Activated T-cell treated with anti-CD3 and anti-CD28 coated beads, Interleukin-2, amount 50 U/mL, for 4 hours (primary cell): ENCODE measurements around the gene ALKBH5. TPM values are rescaled to one million over a fixed set of nuclear protein-coding genes. Genes with fewer than 3 reads are reported as not detected.

Experiments used
- ATAC-seq, 2 donors: fragments of 200-7000 bp; cut with Tn5 transposase; one replicate each; pipeline ENCODE4 v1.10.0; 2021
- DNase-seq: peaks from one replicate; pipeline ENCODE4 v3.0.0-alpha.2; 2020
- H3K27me3 Mint-ChIP-seq: one replicate; pipeline ENCODE4 v1.8.0; 2021; ENCODE audit warnings: low read depth, mixed read lengths
- H3K36me3 Mint-ChIP-seq: one replicate; pipeline ENCODE4 v1.8.0; 2022; ENCODE audit warnings: mixed read lengths; ENCODE audit not compliant: insufficient read depth
- H3K4me1 Mint-ChIP-seq: one replicate; pipeline ENCODE4 v1.8.0; 2021; ENCODE audit warnings: low read depth, mixed read lengths
- H3K4me3 Mint-ChIP-seq: one replicate; pipeline ENCODE4 v1.8.0; 2021; ENCODE audit warnings: mild to moderate bottlenecking, moderate library complexity, mixed read lengths
- H3K9me3 Mint-ChIP-seq: one replicate; pipeline ENCODE4 v1.8.0; 2021; ENCODE audit warnings: mixed read lengths
- total RNA-seq, 3 donors: library from RNA; stranded (reverse); gene quantifications; one replicate each; pipeline ENCODE4 v1.2.1, GENCODE V29; 2021

ALKBH5 gene
- total RNA-seq, 3 donors from 2014 or later: 112 to 120 (median 114) TPM

DNA sequence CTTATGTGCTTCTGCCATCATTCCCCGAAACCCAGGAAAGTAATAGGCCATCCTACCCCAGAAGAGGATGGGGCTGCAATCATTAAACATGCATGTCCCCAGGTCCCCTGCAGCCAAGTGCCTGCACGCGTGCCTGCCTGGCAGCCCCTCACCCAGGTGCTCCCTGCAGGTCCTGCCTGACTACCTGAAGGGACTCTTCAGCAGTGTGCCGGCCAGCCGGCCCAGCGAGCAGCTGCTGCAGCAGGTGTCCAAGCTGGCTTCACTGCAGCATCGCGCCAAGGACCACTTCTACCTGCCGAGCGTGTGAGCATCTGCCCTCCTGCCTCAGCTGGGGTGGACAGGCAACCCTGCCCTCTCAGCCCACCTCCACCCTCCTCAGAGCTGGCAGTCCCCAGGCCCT lies 16.2 kb upstream of the ALKBH5 start:
- no peak for DNase-seq
- ATAC-seq: no peak
- H3K4me1 Mint-ChIP-seq: no peaks in the 10 kb centered on the region
- H3K36me3 Mint-ChIP-seq: no peaks in the 10 kb centered on the region
- no peaks in the 10 kb centered on the region for H3K9me3 Mint-ChIP-seq
- H3K4me3 Mint-ChIP-seq: no peak overlapping the region
- no peaks in the 10 kb centered on the region for H3K27me3 Mint-ChIP-seq

DNA sequence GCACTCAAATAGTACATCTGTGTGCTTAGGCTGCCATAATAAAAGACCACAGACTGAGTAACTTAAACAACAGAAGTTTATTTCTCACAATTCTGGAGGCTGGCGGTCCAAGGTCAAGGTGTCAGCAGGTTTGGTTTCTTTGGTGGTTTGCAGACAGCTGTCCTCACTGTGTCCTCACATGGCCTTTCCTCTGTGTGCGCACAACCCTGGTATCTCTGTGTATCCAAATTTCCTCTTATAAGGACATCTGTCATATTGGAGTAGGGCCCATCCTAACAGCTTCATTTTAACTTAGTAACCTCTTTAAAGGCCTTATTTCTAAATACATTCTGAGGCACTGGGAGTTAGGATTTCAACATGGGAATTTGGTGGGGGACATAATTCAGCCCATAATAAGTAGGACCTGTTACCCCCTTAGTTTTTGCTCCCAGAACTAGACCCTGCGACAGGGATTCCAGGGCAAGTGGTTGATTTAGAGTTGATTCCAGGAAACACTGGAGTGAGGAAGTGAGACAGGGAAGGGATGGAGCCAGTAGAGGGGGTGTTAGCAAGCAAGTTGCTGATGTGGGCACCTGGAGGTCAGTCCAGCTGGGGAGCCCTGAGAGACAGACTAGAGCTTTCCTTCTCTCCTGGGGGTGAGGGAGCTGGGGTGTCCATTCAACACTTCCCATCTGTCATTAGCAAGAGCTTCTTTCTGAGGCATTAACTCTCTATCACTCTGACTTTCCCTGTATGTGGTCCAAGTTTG lies 10.9 kb upstream of the ALKBH5 start:
- no peaks in the 10 kb centered on the region for H3K9me3 Mint-ChIP-seq
- H3K36me3 Mint-ChIP-seq: no peaks in the 10 kb centered on the region
- no peaks in the 10 kb centered on the region for H3K27me3 Mint-ChIP-seq
- H3K4me3 Mint-ChIP-seq: no peak overlapping the region
- no peak for ATAC-seq
- DNase-seq: no peak
- H3K4me1 Mint-ChIP-seq: no peaks in the 10 kb centered on the region

DNA sequence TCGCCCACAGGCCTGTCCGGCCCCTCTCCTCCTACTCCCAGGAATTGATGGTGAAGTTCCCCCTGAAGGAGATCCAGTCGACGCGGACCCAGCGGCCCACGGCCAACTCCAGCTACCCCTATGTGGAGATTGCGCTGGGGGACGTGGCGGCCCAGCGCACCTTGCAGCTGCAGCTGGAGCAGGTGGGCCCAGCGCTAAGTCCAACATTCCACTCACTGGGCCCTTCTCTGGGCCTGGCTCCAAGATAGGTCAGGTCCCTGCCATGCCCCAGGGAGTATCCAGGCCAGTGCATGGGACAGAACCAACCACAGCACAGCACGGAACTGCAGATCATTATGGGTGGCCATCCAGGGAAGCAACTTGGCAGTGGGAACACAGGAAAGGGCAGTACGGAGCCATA lies 9.9 kb upstream of the ALKBH5 start:
- DNase-seq: no peak
- ATAC-seq: no peak
- no peaks in the 10 kb centered on the region for H3K9me3 Mint-ChIP-seq
- H3K27me3 Mint-ChIP-seq: no peaks in the 10 kb centered on the region
- no peaks in the 10 kb centered on the region for H3K36me3 Mint-ChIP-seq
- no peaks in the 10 kb centered on the region for H3K4me1 Mint-ChIP-seq
- no peak overlapping the region for H3K4me3 Mint-ChIP-seq

DNA sequence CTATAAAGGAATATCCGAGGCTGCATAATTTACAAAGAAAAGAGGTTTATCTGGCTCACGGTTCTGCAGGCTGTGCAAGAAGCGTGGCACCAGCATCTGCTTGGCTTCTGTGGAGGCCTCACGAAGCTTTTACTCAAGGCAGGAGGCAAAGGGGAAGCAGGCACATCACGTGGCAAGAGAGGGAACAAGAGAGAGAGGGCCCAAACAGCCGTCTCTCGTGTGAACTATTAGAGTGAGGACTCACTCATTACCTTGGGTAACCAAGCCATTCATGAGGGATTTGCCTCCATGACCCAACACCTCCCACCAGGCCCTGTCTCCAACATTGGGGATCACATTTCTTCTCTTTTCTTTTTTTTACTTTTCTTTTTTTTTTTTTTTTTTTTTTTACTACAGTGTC lies 7.5 kb upstream of the ALKBH5 start:
- H3K36me3 Mint-ChIP-seq: no peaks in the 10 kb centered on the region
- DNase-seq (no peak), ATAC-seq (no peak)
- H3K4me1 Mint-ChIP-seq: peaks cover 12% of the 10 kb centered on the region
- no peak overlapping the region for H3K4me3 Mint-ChIP-seq
- no peaks in the 10 kb centered on the region for H3K9me3 Mint-ChIP-seq
- H3K27me3 Mint-ChIP-seq: no peaks in the 10 kb centered on the region

DNA sequence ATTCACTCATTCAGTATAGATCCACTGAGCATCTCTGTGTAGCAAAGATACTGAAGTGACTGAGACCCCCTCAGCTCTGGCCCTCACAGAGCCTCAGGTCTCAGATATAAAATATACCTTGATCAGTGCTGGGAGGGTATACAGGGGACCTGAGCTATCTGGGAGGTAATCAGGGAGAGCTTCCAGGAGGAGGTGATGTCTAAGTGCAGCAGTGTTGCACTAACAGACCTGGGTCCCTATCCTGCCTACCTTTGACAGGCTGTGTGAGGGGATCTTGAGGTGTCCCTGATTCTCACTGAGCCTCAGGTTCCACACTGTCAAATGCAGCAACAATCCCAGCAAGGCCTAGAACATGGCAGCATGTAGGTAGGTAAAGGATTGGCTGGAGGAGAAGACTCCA lies 6.5 kb upstream of the ALKBH5 start:
- Mint-ChIP-seq H3K36me3 (no peaks in the 10 kb centered on the region), H3K9me3 (no peaks in the 10 kb centered on the region), H3K4me3 (no peak overlapping the region), H3K4me1 (peaks cover 21% of the 10 kb centered on the region), H3K27me3 (no peaks in the 10 kb centered on the region)
- ATAC-seq (no peak), DNase-seq (no peak)

DNA sequence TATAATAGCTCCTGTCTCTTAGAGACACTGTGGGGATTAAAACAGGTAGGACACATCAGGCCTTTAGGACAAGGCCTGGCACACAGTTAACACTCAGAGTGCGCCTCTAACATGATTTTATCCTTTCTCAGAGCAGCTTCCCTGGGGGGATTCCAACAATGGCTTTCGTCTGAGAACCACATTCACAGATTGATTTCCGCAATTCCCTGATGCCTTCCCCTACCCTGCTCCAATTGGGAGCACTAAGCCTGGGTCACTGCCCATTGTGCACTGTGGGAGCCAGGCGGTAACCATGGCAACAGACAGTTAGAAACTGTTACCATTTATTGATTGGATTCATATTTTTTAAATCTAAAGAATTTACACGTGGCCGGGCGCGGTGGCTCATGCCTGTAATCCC lies 5.9 kb upstream of the ALKBH5 start:
- ATAC-seq: no peak
- Mint-ChIP-seq H3K9me3 (no peaks in the 10 kb centered on the region), H3K4me1 (peaks cover 27% of the 10 kb centered on the region), H3K36me3 (no peaks in the 10 kb centered on the region), H3K27me3 (no peaks in the 10 kb centered on the region), H3K4me3 (no peak overlapping the region)
- DNase-seq: no peak

DNA sequence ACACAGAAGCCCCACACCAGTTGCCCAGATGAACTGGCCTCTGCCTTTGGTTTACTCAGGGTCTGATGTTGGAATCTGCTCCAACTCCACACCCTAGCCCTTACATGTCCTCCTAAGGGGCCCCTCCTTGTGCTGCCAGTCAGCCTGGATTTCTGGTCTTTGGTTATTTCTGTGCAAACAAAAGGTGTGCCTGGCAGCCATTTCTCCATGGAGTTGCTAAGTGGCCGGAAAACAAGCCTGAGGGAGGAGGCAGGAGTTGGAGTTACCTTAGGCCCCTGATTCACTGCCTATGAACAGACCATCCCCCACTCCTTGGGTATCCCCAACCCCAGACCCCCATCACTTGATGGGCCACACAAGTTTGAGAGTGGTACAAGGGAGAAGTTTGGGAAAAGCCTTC lies 4.4 kb upstream of the ALKBH5 start:
- H3K4me1 Mint-ChIP-seq: peaks cover 28% of the 10 kb centered on the region
- ATAC-seq: no peak

DNA sequence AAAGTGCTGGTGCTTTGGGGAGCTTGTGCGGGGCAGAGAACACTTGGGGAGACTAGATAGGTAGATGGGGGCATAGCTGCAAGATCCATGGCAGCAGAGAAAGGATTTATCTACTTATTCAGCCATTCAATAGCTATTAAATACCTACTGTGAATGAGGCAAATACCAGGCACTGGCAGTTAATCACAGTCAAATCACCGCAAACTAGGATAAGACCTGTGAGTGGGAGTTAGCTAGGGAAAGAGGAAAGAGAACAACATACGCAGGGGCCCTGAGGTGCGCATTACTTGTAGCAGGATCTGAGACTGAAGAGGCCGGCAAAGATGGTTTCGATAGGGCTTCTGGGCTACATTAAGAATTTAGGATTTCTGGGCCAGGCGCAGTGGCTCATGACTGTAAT lies 3.8 kb upstream of the ALKBH5 start:
- Mint-ChIP-seq H3K36me3 (no peaks in the 10 kb centered on the region), H3K27me3 (no peaks in the 10 kb centered on the region), H3K9me3 (no peaks in the 10 kb centered on the region), H3K4me1 (peaks cover 29% of the 10 kb centered on the region), H3K4me3 (no peak overlapping the region)
- no peak for ATAC-seq
- no peak for DNase-seq

More for the DNA sequence above, 4.4 kb upstream of the ALKBH5 start:
- Mint-ChIP-seq H3K36me3 (no peaks in the 10 kb centered on the region), H3K4me3 (no peak overlapping the region), H3K27me3 (no peaks in the 10 kb centered on the region), H3K9me3 (no peaks in the 10 kb centered on the region)
- no peak for DNase-seq

DNA sequence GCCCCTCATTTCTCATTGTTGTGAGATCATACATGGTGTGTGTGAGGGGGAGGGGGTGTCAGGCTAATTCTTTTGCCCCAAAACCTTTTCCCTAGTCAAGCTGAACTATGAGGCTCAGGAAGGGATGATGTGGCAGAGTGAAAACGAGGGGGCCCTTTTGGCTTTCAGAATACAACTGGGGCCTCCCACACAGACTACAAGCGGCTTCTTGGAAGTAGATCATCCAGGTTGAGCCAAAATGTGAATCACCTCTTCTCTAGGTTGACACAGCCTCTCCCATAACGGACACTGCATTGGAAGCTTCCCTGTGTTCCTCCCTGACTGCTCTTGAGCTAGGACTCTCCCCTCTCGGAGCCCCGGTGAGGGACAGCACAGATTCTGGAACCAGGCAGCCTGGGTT lies 2.3 kb upstream of the ALKBH5 start:
- DNase-seq (no peak), ATAC-seq (peak; percentile 2 to 3)
- Mint-ChIP-seq H3K36me3 (peaks cover 8% of the 10 kb centered on the region), H3K4me3 (peak overlapping the region; percentile 97), H3K4me1 (peaks cover 41% of the 10 kb centered on the region), H3K9me3 (no peaks in the 10 kb centered on the region), H3K27me3 (no peaks in the 10 kb centered on the region)

DNA sequence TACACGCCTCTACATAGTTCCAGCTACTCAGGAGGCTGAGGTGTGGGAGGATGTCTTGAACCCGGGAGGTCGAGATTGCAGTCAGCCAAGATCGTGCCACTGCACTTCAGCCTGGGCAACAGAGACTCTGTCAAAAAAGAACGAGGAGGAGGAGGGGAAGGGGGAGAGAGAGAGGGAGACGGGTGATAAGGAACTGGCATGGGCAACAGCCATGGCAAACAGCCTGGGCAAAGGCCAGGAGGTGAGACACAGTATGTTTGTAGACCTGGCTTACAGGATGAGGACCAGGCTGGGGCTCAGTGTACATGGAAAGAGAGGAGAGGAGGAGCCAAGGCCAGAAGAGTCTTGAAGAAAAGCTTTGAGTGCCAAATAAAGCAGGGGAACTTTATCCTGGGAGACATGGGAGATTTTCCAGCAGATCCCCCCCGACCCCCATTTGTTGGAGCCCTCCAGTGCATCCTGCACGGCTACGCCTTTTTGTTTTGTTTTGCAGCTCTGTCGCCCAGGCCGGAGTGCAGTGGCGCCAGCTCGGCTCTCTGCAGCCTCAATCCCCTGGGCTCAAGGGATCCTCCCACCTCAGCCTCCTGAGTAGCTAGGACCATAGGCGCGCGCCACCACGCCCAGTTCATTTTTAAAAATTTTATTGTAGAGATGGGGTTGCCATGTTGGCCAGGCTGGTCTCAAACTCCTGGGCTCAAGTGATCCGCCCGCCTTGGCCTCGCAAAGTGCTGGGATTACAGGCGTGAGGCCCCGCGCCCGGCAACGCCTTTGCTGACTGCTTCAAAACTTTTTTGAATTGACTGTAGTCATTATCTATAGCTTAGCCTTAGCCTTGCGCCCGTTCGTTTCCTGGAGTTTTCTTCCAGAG lies 1.3 kb upstream of the ALKBH5 start:
- H3K36me3 Mint-ChIP-seq: peaks cover 12% of the 10 kb centered on the region
- peak overlapping the region; percentile 97 for H3K4me3 Mint-ChIP-seq

DNA sequence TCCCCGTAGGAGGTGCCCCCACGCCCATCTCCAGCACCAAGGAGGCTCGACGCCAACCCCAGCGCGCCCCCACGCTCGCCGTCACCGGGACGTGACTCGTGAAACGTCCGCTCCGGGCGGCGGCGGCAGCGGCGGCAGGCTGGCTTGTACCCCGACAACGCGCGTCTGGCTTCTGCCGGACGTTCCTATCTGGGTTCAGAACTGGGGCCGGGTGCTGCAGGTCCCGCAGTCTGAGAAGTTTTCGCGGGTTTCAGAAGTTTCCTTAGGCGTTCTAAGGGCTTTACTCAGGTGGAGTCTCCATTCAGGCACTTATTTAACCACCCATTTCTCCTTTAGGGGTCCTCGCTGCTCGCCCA lies 672 bp upstream of the ALKBH5 start:
- peaks cover 16% of the 10 kb centered on the region for H3K36me3 Mint-ChIP-seq
- ATAC-seq (peak; percentile 39 to 42), DNase-seq (peak; percentile 75)
- peaks cover 57% of the 10 kb centered on the region for H3K4me1 Mint-ChIP-seq
- no peaks in the 10 kb centered on the region for H3K9me3 Mint-ChIP-seq
- H3K27me3 Mint-ChIP-seq: no peaks in the 10 kb centered on the region
- H3K4me3 Mint-ChIP-seq: peak overlapping the region; percentile 97

More for the DNA sequence above, 1.3 kb upstream of the ALKBH5 start:
- ATAC-seq: no peak
- DNase-seq: no peak
- Mint-ChIP-seq H3K27me3 (no peaks in the 10 kb centered on the region), H3K4me1 (peaks cover 51% of the 10 kb centered on the region), H3K9me3 (no peaks in the 10 kb centered on the region)

DNA sequence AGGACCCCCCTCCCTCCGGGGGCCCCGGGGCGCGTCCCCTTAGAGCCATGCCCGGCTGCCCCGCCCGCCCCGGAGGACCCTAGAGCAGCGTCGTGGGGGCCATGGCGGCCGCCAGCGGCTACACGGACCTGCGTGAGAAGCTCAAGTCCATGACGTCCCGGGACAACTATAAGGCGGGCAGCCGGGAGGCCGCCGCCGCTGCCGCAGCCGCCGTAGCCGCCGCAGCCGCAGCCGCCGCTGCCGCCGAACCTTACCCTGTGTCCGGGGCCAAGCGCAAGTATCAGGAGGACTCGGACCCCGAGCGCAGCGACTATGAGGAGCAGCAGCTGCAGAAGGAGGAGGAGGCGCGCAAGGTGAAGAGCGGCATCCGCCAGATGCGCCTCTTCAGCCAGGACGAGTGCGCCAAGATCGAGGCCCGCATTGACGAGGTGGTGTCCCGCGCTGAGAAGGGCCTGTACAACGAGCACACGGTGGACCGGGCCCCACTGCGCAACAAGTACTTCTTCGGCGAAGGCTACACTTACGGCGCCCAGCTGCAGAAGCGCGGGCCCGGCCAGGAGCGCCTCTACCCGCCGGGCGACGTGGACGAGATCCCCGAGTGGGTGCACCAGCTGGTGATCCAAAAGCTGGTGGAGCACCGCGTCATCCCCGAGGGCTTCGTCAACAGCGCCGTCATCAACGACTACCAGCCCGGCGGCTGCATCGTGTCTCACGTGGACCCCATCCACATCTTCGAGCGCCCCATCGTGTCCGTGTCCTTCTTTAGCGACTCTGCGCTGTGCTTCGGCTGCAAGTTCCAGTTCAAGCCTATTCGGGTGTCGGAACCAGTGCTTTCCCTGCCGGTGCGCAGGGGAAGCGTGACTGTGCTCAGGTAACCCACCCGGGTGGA lies 759 bp downstream of the ALKBH5 start:
- DNase-seq (peak; percentile 71), ATAC-seq (peak; percentile 3 to 6)
- Mint-ChIP-seq H3K36me3 (peaks cover 23% of the 10 kb centered on the region), H3K9me3 (no peaks in the 10 kb centered on the region), H3K27me3 (no peaks in the 10 kb centered on the region), H3K4me3 (peak overlapping the region; percentile 97), H3K4me1 (peaks cover 69% of the 10 kb centered on the region)

DNA sequence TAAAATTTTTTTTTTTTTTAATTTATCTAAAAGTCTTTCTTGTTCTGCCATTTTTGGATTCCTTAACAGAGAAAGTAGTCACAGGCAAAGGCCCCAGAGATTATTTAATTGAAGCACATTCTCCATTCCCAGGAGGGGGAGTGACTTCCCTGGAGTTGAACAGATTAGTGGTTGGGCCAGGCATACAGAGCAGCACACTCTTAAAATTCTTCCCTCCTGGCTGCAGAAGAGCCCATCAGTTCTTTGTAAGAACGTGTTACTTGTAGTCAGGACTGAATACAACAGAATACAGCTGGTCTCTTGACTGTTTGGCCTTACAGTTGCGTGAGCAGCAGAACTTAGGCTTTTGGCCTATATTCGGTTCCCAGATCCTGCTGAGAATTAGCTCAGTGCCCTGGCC lies 1.8 kb downstream of the ALKBH5 start:
- Mint-ChIP-seq H3K36me3 (peaks cover 27% of the 10 kb centered on the region), H3K27me3 (no peaks in the 10 kb centered on the region), H3K9me3 (no peaks in the 10 kb centered on the region), H3K4me1 (peaks cover 72% of the 10 kb centered on the region), H3K4me3 (peak overlapping the region; percentile 97)
- no peak for ATAC-seq
- no peak for DNase-seq
